ENCODE results near the gene ANAPC4. TPM values are rescaled to one million over a fixed set of nuclear protein-coding genes. Genes with fewer than 3 reads are reported as not detected.

Gene ANAPC4
- total and polyA plus RNA-seq, 2 of the 8 experiments (the other 6 are each of a cell fraction or from before 2014, with no cell fraction given) = 8.7 to 31.6 TPM

- 49% methylated on average over 6 of the region's 6 CpGs; no CpG with 5 or more reads in 1 of the 2 experiments for WGBS, 2 experiments (ENCODE audit: extremely low coverage in 1 of 2, insufficient coverage in 1 of 2, insufficient read length in 1 of 2, insufficient replicate concordance in 2 of 2, low coverage in 1 of 2, low lambda C conversion rate in 2 of 2, missing lambda C conversion rate in 1 of 2)
- no peak overlapping the region for H3K14ac ChIP-seq (ENCODE audit: insufficient read length)
- no peak overlapping the region for H2BK120ac ChIP-seq (replicated peaks; ENCODE audit: low read depth, low read length)
- H4K5ac ChIP-seq (ENCODE audit: insufficient read length, low read depth, low read length) = no peak overlapping the region
- no peaks in the 10 kb centered on the region for H3K36me3 ChIP-seq (ENCODE audit: control insufficient read depth in 2 of 4, insufficient read depth in 4 of 4, low read length in 3 of 4)
- H3K56ac ChIP-seq (replicated peaks; ENCODE audit: insufficient read length, low read depth, low read length) = no peak overlapping the region
- H3K4me3 ChIP-seq (ENCODE audit: extremely low read depth in 1 of 4, insufficient read depth in 2 of 4, low read depth in 3 of 4, low read length in 4 of 4) = no peak overlapping the region
- no peak overlapping the region for H2AK5ac ChIP-seq (ENCODE audit: low read depth, low read length)
- H3K79me2 ChIP-seq (ENCODE audit: control insufficient read depth in 1 of 2, insufficient read depth in 2 of 2, low read length in 2 of 2) = no peaks in the 10 kb centered on the region
- no peak overlapping the region for H3K18ac ChIP-seq (ENCODE audit: extremely low read depth, low read length)
- no peak overlapping the region for H4K8ac ChIP-seq (ENCODE audit: extremely low read depth, insufficient read depth, low read length)
- H3K4me2 ChIP-seq (ENCODE audit: insufficient read depth in 1 of 2, low read depth in 2 of 2, low read length in 2 of 2) = no peak overlapping the region
- H2BK15ac ChIP-seq (ENCODE audit: low read length) = no peak overlapping the region
- H2BK20ac ChIP-seq (ENCODE audit: low read length) = no peak overlapping the region
- no peak overlapping the region for H3K9ac ChIP-seq (replicated peaks in 1 of 4; ENCODE audit: extremely low read depth in 1 of 4, low read depth in 3 of 4, low read length in 3 of 4)
- no peaks in the 10 kb centered on the region for H3K79me1 ChIP-seq (ENCODE audit: low read depth, low read length)
- H4K20me1 ChIP-seq (replicated peaks in 1 of 2; ENCODE audit: control insufficient read depth in 1 of 2, insufficient read depth in 2 of 2, low read length in 2 of 2) = no peaks in the 10 kb centered on the region
- H3K4ac ChIP-seq (replicated peaks; ENCODE audit: insufficient read length, low read depth, low read length) = no peak overlapping the region
- DNase-seq (ENCODE audit: low read depth in 1 of 2, low spot score in 2 of 2) = peak in 1 of 2 experiments; percentile 77
- H2BK5ac ChIP-seq (ENCODE audit: low read depth, low read length) = no peak overlapping the region
- H3K27ac ChIP-seq (ENCODE audit: low read depth, low read length) = no peak overlapping the region
- POLR2A ChIA-PET (ENCODE audit: partially characterized antibody) = interaction anchor here (0.6 to 0.9 kb wide), 2 partner anchors 209 to 213 kb away, joined by 3 read pairs; no protein-coding TSS in a partner anchor
- CTCF ChIA-PET (ENCODE audit: partially characterized antibody) = interaction anchor here (0.6 to 11.2 kb wide), 68 partner anchors 8 to 1279 kb away, joined by 3 to 248 read pairs (median 6); partner anchors contain the start of gene SLC34A2
- FAIRE-seq = peak; percentile 70
- no peaks in the 10 kb centered on the region for H3K9me3 ChIP-seq (ENCODE audit: insufficient read depth in 2 of 2, low read depth in 1 of 2, low read length in 1 of 2)
- H3K4me1 ChIP-seq (replicated peaks in 1 of 4; ENCODE audit: control insufficient read depth in 3 of 4, insufficient read depth in 4 of 4, low read length in 3 of 4) = peaks cover 0 to 6% (median 0%) of the 10 kb centered on the region in 4 experiments; a peak in 3 of 7 replicates
- H3K23me2 ChIP-seq (ENCODE audit: low read depth, low read length) = no peaks in the 10 kb centered on the region
- peak; percentile 83 to 95 (median 85) for TF ChIP-seq CTCF (IDR thresholded peaks at IDR 0.05; ENCODE audit: control extremely low read depth in 1 of 3, insufficient read depth in 1 of 3, low read depth in 1 of 3, low read length in 3 of 3)
- peak; percentile 96 for TF ChIP-seq RAD21 (IDR thresholded peaks at IDR 0.05 in 1 of 2, conservative IDR thresholded peaks at IDR 0.05 in 1 of 2; ENCODE audit: low read depth in 2 of 2, low read length in 2 of 2)
- TF ChIP-seq CBX8 (IDR thresholded peaks at IDR 0.05; ENCODE audit: borderline replicate concordance, low read depth, low read length) = no peak
- TF ChIP-seq POU5F1 (IDR thresholded peaks at IDR 0.05; ENCODE audit: low read depth, low read length) = no peak
- 0 out of 2 replicates have a peak, but pooled peaks have one; percentile 12 for TF ChIP-seq YY1 (IDR thresholded peaks at IDR 0.05; ENCODE audit: low read depth, low read length)
- 0 out of 2 replicates have a peak, but pooled peaks have one; percentile 8 for TF ChIP-seq ATF3 (IDR thresholded peaks at IDR 0.05; ENCODE audit: insufficient read depth, low read depth, low read length)
- no peak overlapping the region for H2BK12ac ChIP-seq (ENCODE audit: low read depth, low read length)
- H4K91ac ChIP-seq (replicated peaks; ENCODE audit: insufficient read length, low read length) = no peak overlapping the region
- no peak overlapping the region for H2AFZ ChIP-seq (ENCODE audit: low read length)
- no peak overlapping the region for H3K23ac ChIP-seq (ENCODE audit: insufficient read length)
- no peaks in the 10 kb centered on the region for H3K27me3 ChIP-seq (replicated peaks in 1 of 4; ENCODE audit: control insufficient read depth in 3 of 4, extremely low read depth in 1 of 4, insufficient read depth in 3 of 4, low read length in 3 of 4)
Measured at GRCh38 chr4:25441519-25442117, 64.6 kb downstream of the ANAPC4 start.

All from H1 (cell line).